Measurements from ENCODE around the gene KIF22.

- TF ChIP-seq POLR2AphosphoS5 (IDR thresholded peaks at IDR 0.05; ENCODE audit: low read depth, low read length) (no peak), POLR2A (IDR thresholded peaks at IDR 0.05; ENCODE audit: low read depth, low read length) (no peak)
These were observed 14.7 kb upstream of the KIF22 start for GRCh38 chr16:29775742-29776408.

Data from GM12892 (cell line).